A549 (cell line): ENCODE measurements around the gene MYO18B. TPM values are rescaled to one million over a fixed set of nuclear protein-coding genes. Genes with fewer than 3 reads are reported as not detected.

Experiments used
- ATAC-seq, 2 experiments: fragments of 200-7000 bp in 1 of 2; fragments of >200 bp in 1 of 2; cut with Nextera tagmentation in 1 of 2; cut with Tn5 transposase in 1 of 2; 3 replicates each; pipeline versions ENCODE4 v1.8.0 to v1.9.1; 2018 to 2020; ENCODE audit warnings: mild to moderate bottlenecking in 1 of 2, moderate library complexity in 1 of 2
- CTCF ChIA-PET: fragments of 300-600 bp; sonication (Branson Sonifier 250); formaldehyde crosslinking; extraction: SDS; loops from one replicate; lab custom pipeline; 2021; ENCODE audit warnings: antibody characterized with exemption, inconsistent platforms; lab: Yijun Ruan, JAX
- POLR2A ChIA-PET: fragments of 350-600 bp; formaldehyde crosslinking; extraction: SDS; loops from one replicate; lab custom pipeline; 2021; ENCODE audit warnings: antibody characterized with exemption, inconsistent platforms; lab: Yijun Ruan, JAX
- DNase-seq, 2 experiments: peaks; one replicate each; pipeline versions ENCODE4 v3.0.0 to v3.0.0-alpha.2; 2011 to 2016; ENCODE audit warnings: low read depth in 1 of 2, low spot score in 1 of 2
- FAIRE-seq: peaks from 2 replicates; lab custom pipeline; 2011; peaks lifted over from hg19 to GRCh38; lab: Jason Lieb, UNC
- H3K27ac ChIP-seq, 2 experiments: fragments of >200 bp; sonication (Bioruptor Twin); formaldehyde crosslinking; 3 replicates each; pipeline ENCODE4 v1.5.1; 2016 to 2017
- H3K4me1 ChIP-seq: fragments of >200 bp; sonication (Bioruptor Twin); formaldehyde crosslinking; 3 replicates; pipeline ENCODE4 v1.6.1; 2016
- H3K4me2 ChIP-seq: fragments of >200 bp; sonication (Bioruptor Twin); formaldehyde crosslinking; 3 replicates; pipeline ENCODE4 v1.6.1; 2016
- H3K4me3 ChIP-seq: fragments of >200 bp; sonication (Bioruptor Twin); formaldehyde crosslinking; 3 replicates; pipeline ENCODE4 v1.5.1; 2016
- H3K9me3 ChIP-seq: fragments of >200 bp; sonication (Bioruptor Twin); formaldehyde crosslinking; 3 replicates; pipeline ENCODE4 v1.6.1; 2016
- BCL3 ChIP-seq: fragments of >200 bp; sonication (Bioruptor Twin); formaldehyde crosslinking; IDR thresholded peaks from 3 replicates; pipeline ENCODE4 v1.6.1; 2016
- CBX8 ChIP-seq: fragments of 200-600 bp; sonication (generic); IDR thresholded peaks from 2 replicates; pipeline ENCODE4 v1.6.1; 2016
- CHD2 ChIP-seq: fragments of 150-350 bp; IDR thresholded peaks from 2 replicates; pipeline ENCODE4 v1.6.1; 2014; ENCODE audit warnings: low read length; ENCODE audit not compliant: partially characterized antibody
- CTCF ChIP-seq: fragments of >200 bp; sonication (Bioruptor Twin); formaldehyde crosslinking; IDR thresholded peaks from 3 replicates; pipeline ENCODE4 v1.5.1; 2016
- E2F6 ChIP-seq: IDR thresholded peaks from 2 replicates; pipeline ENCODE4 v1.6.1; 2012; ENCODE audit warnings: low read depth, borderline replicate concordance
- EHF ChIP-seq: fragments of 250-450 bp; sonication (Bioruptor Pico); IDR thresholded peaks from 2 replicates; pipeline ENCODE4 v1.5.0; 2020; ENCODE audit warnings: mild to moderate bottlenecking
- EP300 ChIP-seq, 2 experiments: fragments of >200 bp; sonication (Bioruptor Twin); formaldehyde crosslinking; IDR thresholded peaks; 2 replicates in 1 of 2; 3 replicates in 1 of 2; pipeline ENCODE4 v1.6.1; 2016 to 2017
- FOSB ChIP-seq: fragments of 250-450 bp; sonication (Bioruptor Pico); IDR thresholded peaks from 2 replicates; pipeline ENCODE4 v1.5.0; 2020; ENCODE audit warnings: mild to moderate bottlenecking, moderate library complexity
- HDAC2 ChIP-seq: fragments of 200-600 bp; sonication (generic); IDR thresholded peaks from 2 replicates; pipeline ENCODE4 v1.6.1; 2016
- HES2 ChIP-seq: fragments of >200 bp; sonication (Bioruptor Twin); formaldehyde crosslinking; IDR thresholded peaks from 2 replicates; pipeline ENCODE4 v1.6.1; 2016
- HMGXB4 ChIP-seq: fragments of 250-450 bp; sonication (Bioruptor Pico); IDR thresholded peaks from 2 replicates; pipeline ENCODE4 v1.5.0; 2021; ENCODE audit warnings: mild to moderate bottlenecking, moderate library complexity, borderline replicate concordance
- HOXA7 ChIP-seq: fragments of 250-450 bp; sonication (Bioruptor Pico); IDR thresholded peaks from 2 replicates; pipeline ENCODE4 v1.5.0; 2020; ENCODE audit warnings: mild to moderate bottlenecking, moderate library complexity
- KDM1A ChIP-seq: fragments of 200-600 bp; sonication (generic); IDR thresholded peaks from 2 replicates; pipeline ENCODE4 v1.6.1; 2016; ENCODE audit warnings: low read depth, mild to moderate bottlenecking
- MAZ ChIP-seq: fragments of 150-350 bp; IDR thresholded peaks from 2 replicates; pipeline ENCODE4 v1.6.1; 2014; ENCODE audit warnings: antibody characterized with exemption, low read depth, low read length, borderline replicate concordance
- MYC ChIP-seq: IDR thresholded peaks from 2 replicates; pipeline ENCODE4 v1.6.1; 2012; ENCODE audit warnings: mild to moderate bottlenecking, inconsistent platforms, low read length, improper control_type of control experiment, borderline replicate concordance
- NPAS2 ChIP-seq: fragments of 250-450 bp; sonication (Bioruptor Pico); IDR thresholded peaks from 2 replicates; pipeline ENCODE4 v1.8.0; 2022; ENCODE audit warnings: mild to moderate bottlenecking, moderate library complexity, borderline replicate concordance
- POLR2A ChIP-seq: IDR thresholded peaks from 2 replicates; pipeline ENCODE4 v1.6.1; 2012; ENCODE audit warnings: mild to moderate bottlenecking, low read length
- POLR2AphosphoS2 ChIP-seq: conservative IDR thresholded peaks from 2 replicates; pipeline ENCODE4 v1.6.1; 2012; ENCODE audit warnings: low read length, improper control_type of control experiment, inconsistent platforms
- RAD21 ChIP-seq, 2 experiments: fragments of >200 bp in 1 of 2; sonication (Bioruptor Twin) in 1 of 2; formaldehyde crosslinking in 1 of 2; IDR thresholded peaks in 1 of 2; conservative IDR thresholded peaks in 1 of 2; 2 replicates in 1 of 2; 3 replicates in 1 of 2; pipeline ENCODE4 v1.6.1; 2012 to 2018; ENCODE audit warnings: inconsistent platforms in 1 of 2
- RCOR1 ChIP-seq: fragments of 150-350 bp; IDR thresholded peaks from 2 replicates; pipeline ENCODE4 v1.6.1; 2014; ENCODE audit warnings: antibody characterized with exemption, low read length, low read depth
- RFX5 ChIP-seq: fragments of 450-650 bp; IDR thresholded peaks from 2 replicates; pipeline ENCODE4 v1.7.1; 2014; ENCODE audit warnings: antibody characterized with exemption, mild to moderate bottlenecking, moderate library complexity
- SMC3 ChIP-seq: fragments of >200 bp; sonication (Bioruptor Twin); formaldehyde crosslinking; IDR thresholded peaks from 3 replicates; pipeline ENCODE4 v1.6.1; 2018; ENCODE audit warnings: inconsistent platforms
- SREBF2 ChIP-seq: fragments of 450-650 bp; IDR thresholded peaks from 2 replicates; pipeline ENCODE4 v1.6.1; 2014; ENCODE audit warnings: mild to moderate bottlenecking, moderate library complexity
- USF2 ChIP-seq: fragments of 450-650 bp; IDR thresholded peaks from 2 replicates; pipeline ENCODE4 v1.6.1; 2014; ENCODE audit warnings: antibody characterized with exemption
- ZC3H11A ChIP-seq: fragments of 450-650 bp; IDR thresholded peaks from 2 replicates; pipeline ENCODE4 v1.6.1; 2014; ENCODE audit warnings: antibody characterized with exemption, mild to moderate bottlenecking
- ZNF302 ChIP-seq: fragments of 250-450 bp; sonication (Bioruptor Pico); IDR thresholded peaks from 2 replicates; pipeline ENCODE4 v1.9.0; 2021; ENCODE audit warnings: inconsistent platforms, mild to moderate bottlenecking, moderate library complexity
- ZSCAN20 ChIP-seq: fragments of 250-450 bp; sonication (Bioruptor Pico); IDR thresholded peaks from 2 replicates; pipeline ENCODE4 v1.8.0; 2022; ENCODE audit warnings: mild to moderate bottlenecking, moderate library complexity
- WGBS: methylation state at CpG from one replicate; pipeline ENCODE4 v1.1.6; 2017; ENCODE audit errors: missing lambda C conversion rate; 5-methylcytosine and 5-hydroxymethylcytosine counted together
- polyA plus RNA-seq, 4 experiments: library from polyadenylated mRNA; depleted of rRNA in 3 of 4; stranded (reverse); fragments of >200 nt; fragmentation: RNase III in 1 of 4; extraction: RNeasy Plus Mini Kit Qiagen cat#74134 plus additional on column Dnase treatment in 1 of 4; gene quantifications; 2 replicates in 3 of 4; 3 replicates in 1 of 4; pipeline ENCODE4 v1.2.3, GENCODE V29; 2011 to 2017

MYO18B gene
- polyA plus RNA-seq, 2 of the 4 experiments (the other 2 are of a cell fraction) = 0.01 TPM

- ChIA-PET CTCF (no interaction called here), POLR2A (no interaction called here)
- 39% methylated on average over 7 of the region's 7 CpGs for WGBS
- Histone ChIP-seq H3K27ac (no peak overlapping the region), H3K4me1 (no peaks in the 10 kb centered on the region), H3K4me2 (no peak overlapping the region), H3K9me3 (no peaks in the 10 kb centered on the region), H3K4me3 (no peak overlapping the region)
- DNase-seq = no peak
- no peak for ATAC-seq
- no peak for FAIRE-seq
- TF ChIP-seq HMGXB4 (CRISPR knock-in tag) (no peak), SMC3 (no peak), HOXA7 (CRISPR knock-in tag) (no peak), NPAS2 (CRISPR knock-in tag) (no peak), ZC3H11A (no peak), USF2 (no peak), HES2 (no peak), CBX8 (no peak), RFX5 (no peak), MYC (no peak), RAD21 (conservative IDR thresholded peaks at IDR 0.05 in 1 of 2, IDR thresholded peaks at IDR 0.05 in 1 of 2) (no peak), POLR2A (no peak), EHF (CRISPR knock-in tag) (no peak), POLR2AphosphoS2 (no peak), ZNF302 (CRISPR knock-in tag) (no peak), FOSB (no peak), CTCF (no peak), BCL3 (no peak), E2F6 (no peak)
- TF ChIP-seq, all 56 proteins: peak for 0
These were observed 74.6 kb downstream of the MYO18B start for GRCh38 chr22:25816522-25817059.

- no peaks in the 10 kb centered on the region for H3K9me3 ChIP-seq
- 6% methylated on average over 5 of the region's 5 CpGs for WGBS
- DNase-seq (no peak), ATAC-seq (no peak), FAIRE-seq (no peak)
- no peaks in the 10 kb centered on the region for H3K4me1 ChIP-seq
- H3K4me2 ChIP-seq = no peak overlapping the region
- POLR2A ChIA-PET = no interaction called here
- H3K27ac ChIP-seq = no peak overlapping the region
- H3K4me3 ChIP-seq = no peak overlapping the region
- CTCF ChIA-PET = no interaction called here
- TF ChIP-seq CHD2 = no peak
- no peak for TF ChIP-seq HMGXB4 (CRISPR knock-in tag)
- no peak for TF ChIP-seq HDAC2
- no peak for TF ChIP-seq BCL3
- TF ChIP-seq ZNF302 (CRISPR knock-in tag) = no peak
- no peak for TF ChIP-seq ZSCAN20 (CRISPR knock-in tag)
- no peak for TF ChIP-seq RCOR1
- no peak for TF ChIP-seq SREBF2
- no peak for TF ChIP-seq EHF (CRISPR knock-in tag)
- TF ChIP-seq KDM1A = no peak
- no peak for TF ChIP-seq EP300 (IDR thresholded peaks at IDR 0.05)
- no peak for TF ChIP-seq NPAS2 (CRISPR knock-in tag)
- no peak for TF ChIP-seq MAZ
These were observed 75.3 kb downstream of the MYO18B start for GRCh38 chr22:25817092-25817943.
